GM18873 (cell line): ENCODE data around the gene HPCAL1.
"Not testable (repeated sequence)": the region's sequence is repeated elsewhere in the genome, so short reads cannot be mapped to it uniquely, and the experiment has no call there.

Experiments used
- ATAC-seq: cut with Tn5 transposase; IDR thresholded peaks from one replicate; pipeline ENCODE4 v1.9.1; 2021; ENCODE audit warnings: mild to moderate bottlenecking, moderate library complexity, moderate number of reproducible peaks; ENCODE audit not compliant: unreplicated experiment, low FRiP score

Gene HPCAL1

GRCh38 chr2:10302479-10303180, at the start of gene HPCAL1:
Gene HPCAL1, plus strand, starts transcription at chr2:10302904. Its CDS starts 116,854 bp downstream, at chr2:10419758.
- ATAC-seq: peak; percentile 66

GRCh38 chr2:10253596-10254372, 48.9 kb upstream of the HPCAL1 start:
- ATAC-seq: no peak

GRCh38 chr2:10254373-10255188, 48.1 kb upstream of the HPCAL1 start:
- ATAC-seq: no peak

- ATAC-seq: no peak
These were observed 47.3 kb upstream of the HPCAL1 start for GRCh38 chr2:10255189-10256030.

GRCh38 chr2:10256031-10256514, 46.6 kb upstream of the HPCAL1 start:
- ATAC-seq: no peak

- no peak for ATAC-seq
These were observed 46.1 kb upstream of the HPCAL1 start for GRCh38 chr2:10256515-10257031.

- no peak for ATAC-seq
These were observed 45.7 kb upstream of the HPCAL1 start for GRCh38 chr2:10257036-10257435.

- ATAC-seq: no peak
These were observed 45.1 kb upstream of the HPCAL1 start for GRCh38 chr2:10257500-10258147.

- ATAC-seq: no peak
These were observed 44.4 kb upstream of the HPCAL1 start for GRCh38 chr2:10258326-10258725.

GRCh38 chr2:10258726-10259125, 44.0 kb upstream of the HPCAL1 start:
- no peak for ATAC-seq

GRCh38 chr2:10260130-10260529, 42.6 kb upstream of the HPCAL1 start:
- no peak for ATAC-seq

- ATAC-seq: not testable (repeated sequence)
These were observed 39.2 kb upstream of the HPCAL1 start for GRCh38 chr2:10263526-10263925.

- ATAC-seq: no peak
These were observed 38.0 kb upstream of the HPCAL1 start for GRCh38 chr2:10264506-10265328.

GRCh38 chr2:10265329-10266132, 37.2 kb upstream of the HPCAL1 start:
- ATAC-seq: no peak

GRCh38 chr2:10266133-10266620, 36.5 kb upstream of the HPCAL1 start:
- ATAC-seq: no peak

GRCh38 chr2:10267036-10267435, 35.7 kb upstream of the HPCAL1 start:
- ATAC-seq: no peak
